ENCODE results near the gene ZBTB8A.

ZBTB8A gene

GRCh38 chr1:32592943-32593342 is 53.7 kb downstream of the ZBTB8A start:
- H3K4me3 ChIP-seq (ENCODE audit: low read depth, low read length): no peak overlapping the region
- TF ChIP-seq, protein P1, sequence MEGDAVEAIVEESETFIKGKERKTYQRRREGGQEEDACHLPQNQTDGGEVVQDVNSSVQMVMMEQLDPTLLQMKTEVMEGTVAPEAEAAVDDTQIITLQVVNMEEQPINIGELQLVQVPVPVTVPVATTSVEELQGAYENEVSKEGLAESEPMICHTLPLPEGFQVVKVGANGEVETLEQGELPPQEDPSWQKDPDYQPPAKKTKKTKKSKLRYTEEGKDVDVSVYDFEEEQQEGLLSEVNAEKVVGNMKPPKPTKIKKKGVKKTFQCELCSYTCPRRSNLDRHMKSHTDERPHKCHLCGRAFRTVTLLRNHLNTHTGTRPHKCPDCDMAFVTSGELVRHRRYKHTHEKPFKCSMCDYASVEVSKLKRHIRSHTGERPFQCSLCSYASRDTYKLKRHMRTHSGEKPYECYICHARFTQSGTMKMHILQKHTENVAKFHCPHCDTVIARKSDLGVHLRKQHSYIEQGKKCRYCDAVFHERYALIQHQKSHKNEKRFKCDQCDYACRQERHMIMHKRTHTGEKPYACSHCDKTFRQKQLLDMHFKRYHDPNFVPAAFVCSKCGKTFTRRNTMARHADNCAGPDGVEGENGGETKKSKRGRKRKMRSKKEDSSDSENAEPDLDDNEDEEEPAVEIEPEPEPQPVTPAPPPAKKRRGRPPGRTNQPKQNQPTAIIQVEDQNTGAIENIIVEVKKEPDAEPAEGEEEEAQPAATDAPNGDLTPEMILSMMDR (IDR thresholded peaks at IDR 0.05): no peak
- no peak overlapping the region for H3K27ac ChIP-seq
- no peaks in the 10 kb centered on the region for H3K79me2 ChIP-seq
- no peak overlapping the region for H3K4me2 ChIP-seq (ENCODE audit: low read length)
- no peak overlapping the region for H2AFZ ChIP-seq
- H3K27me3 ChIP-seq (ENCODE audit: control insufficient read depth, insufficient read depth, low read length): no peaks in the 10 kb centered on the region
- H3K9ac ChIP-seq: no peak overlapping the region
- H3K36me3 ChIP-seq (ENCODE audit: control insufficient read depth, insufficient read depth, low read length): no peaks in the 10 kb centered on the region
- no peaks in the 10 kb centered on the region for H3K4me1 ChIP-seq
- H3K9me3 ChIP-seq (ENCODE audit: control insufficient read depth, low read length): no peaks in the 10 kb centered on the region

DNA sequence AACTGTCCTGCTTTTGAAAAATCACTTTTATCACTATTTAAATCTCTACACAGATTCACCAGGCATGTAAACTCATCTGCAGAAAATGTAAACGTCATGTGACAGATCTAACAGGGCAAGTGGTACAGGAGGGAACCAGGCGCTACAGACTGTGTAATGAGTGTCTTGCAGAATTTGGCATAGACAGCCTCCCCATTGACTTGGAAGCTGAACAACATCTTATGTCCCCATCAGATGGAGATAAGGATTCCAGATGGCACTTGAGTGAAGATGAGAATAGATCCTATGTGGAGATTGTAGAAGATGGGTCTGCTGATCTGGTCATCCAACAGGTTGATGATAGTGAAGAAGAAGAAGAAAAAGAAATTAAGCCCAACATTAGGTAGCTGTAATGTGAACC is 60.8 kb downstream of the ZBTB8A start:
- Histone ChIP-seq H3K27ac (no peak overlapping the region), H3K4me3 (ENCODE audit: low read depth, low read length) (no peak overlapping the region), H3K27me3 (ENCODE audit: control insufficient read depth, insufficient read depth, low read length) (no peaks in the 10 kb centered on the region), H3K36me3 (ENCODE audit: control insufficient read depth, insufficient read depth, low read length) (no peaks in the 10 kb centered on the region), H3K4me2 (ENCODE audit: low read length) (no peak overlapping the region), H2AFZ (no peak overlapping the region), H3K79me2 (no peaks in the 10 kb centered on the region), H3K9me3 (ENCODE audit: control insufficient read depth, low read length) (no peaks in the 10 kb centered on the region), H3K4me1 (no peaks in the 10 kb centered on the region), H3K9ac (no peak overlapping the region)
- TF ChIP-seq, protein P1 (IDR thresholded peaks at IDR 0.05): no peak

- Histone ChIP-seq H3K9ac (no peak overlapping the region), H3K27ac (no peak overlapping the region), H3K4me1 (no peaks in the 10 kb centered on the region), H3K79me2 (no peaks in the 10 kb centered on the region), H3K4me3 (ENCODE audit: low read depth, low read length) (no peak overlapping the region), H3K27me3 (ENCODE audit: control insufficient read depth, insufficient read depth, low read length) (no peaks in the 10 kb centered on the region), H3K4me2 (ENCODE audit: low read length) (no peak overlapping the region), H3K9me3 (ENCODE audit: control insufficient read depth, low read length) (no peaks in the 10 kb centered on the region), H2AFZ (no peak overlapping the region), H3K36me3 (ENCODE audit: control insufficient read depth, insufficient read depth, low read length) (no peaks in the 10 kb centered on the region)
- TF ChIP-seq, protein P1 (IDR thresholded peaks at IDR 0.05): no peak
These were observed 66.6 kb downstream of the ZBTB8A start for GRCh38 chr1:32605711-32606424.

DNA sequence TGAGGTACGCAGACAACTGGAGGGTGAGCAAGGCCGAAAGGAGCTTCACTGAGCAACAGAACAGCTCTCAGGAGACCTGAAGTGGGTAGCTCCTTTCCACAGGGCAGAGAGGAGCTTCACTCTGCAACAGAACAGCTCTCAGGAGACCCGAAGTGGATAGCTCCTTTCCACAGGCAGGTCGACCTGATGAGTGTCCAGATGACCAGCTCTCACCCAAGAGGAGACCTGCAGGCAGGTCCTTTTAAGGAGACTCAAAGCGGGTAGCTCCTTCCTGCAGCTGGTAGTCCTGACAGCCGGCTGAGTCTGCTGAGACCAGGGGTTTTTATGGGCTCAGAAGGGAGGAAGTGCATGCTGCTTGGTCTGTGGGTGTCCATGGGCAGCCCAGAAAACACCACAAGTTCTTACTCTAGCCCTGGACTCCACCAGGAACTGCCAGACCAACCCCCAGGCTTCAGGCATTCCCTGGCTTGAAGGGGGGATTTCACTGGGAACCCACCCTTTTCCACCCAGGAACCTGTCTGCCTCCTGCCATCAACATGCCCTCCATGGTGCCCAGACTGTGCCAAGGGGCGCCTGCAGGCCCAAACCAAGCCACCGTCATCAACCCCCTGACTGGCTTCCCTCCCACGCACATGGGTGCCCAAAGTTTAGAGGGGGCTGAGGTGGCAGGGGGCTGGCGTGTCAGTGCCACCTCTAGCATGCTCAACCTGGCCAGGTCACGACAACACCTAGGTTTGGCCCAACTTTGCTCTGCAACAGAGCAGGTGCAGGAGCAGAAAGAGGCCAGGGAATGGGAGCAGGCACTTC is 67.5 kb downstream of the ZBTB8A start:
- Histone ChIP-seq H3K9me3 (ENCODE audit: control insufficient read depth, low read length) (no peaks in the 10 kb centered on the region), H3K36me3 (ENCODE audit: control insufficient read depth, insufficient read depth, low read length) (no peaks in the 10 kb centered on the region), H3K4me2 (ENCODE audit: low read length) (no peak overlapping the region), H3K4me3 (ENCODE audit: low read depth, low read length) (no peak overlapping the region), H2AFZ (no peak overlapping the region), H3K79me2 (no peaks in the 10 kb centered on the region), H3K27me3 (ENCODE audit: control insufficient read depth, insufficient read depth, low read length) (no peaks in the 10 kb centered on the region), H3K9ac (no peak overlapping the region), H3K4me1 (no peaks in the 10 kb centered on the region), H3K27ac (no peak overlapping the region)
- TF ChIP-seq, protein P1 (IDR thresholded peaks at IDR 0.05): no peak

Measured in parathyroid adenoma (tissue), 2 donors.